ENCODE data around the gene IFT122.

IFT122 gene

GRCh38 chr3:129562803-129563202, 122.8 kb downstream of the IFT122 start:
- DNase-seq, result no peak

GRCh38 chr3:129563332-129563731, 123.3 kb downstream of the IFT122 start:
- DNase-seq, result no peak

- DNase-seq, result no peak
Measured at GRCh38 chr3:129563850-129564535, 124.0 kb downstream of the IFT122 start.

GRCh38 chr3:129564981-129565644, 125.1 kb downstream of the IFT122 start:
- DNase-seq, result no peak

GRCh38 chr3:129565902-129566301, 125.9 kb downstream of the IFT122 start:
- no peak for DNase-seq

GRCh38 chr3:129567176-129567705, 127.2 kb downstream of the IFT122 start:
- DNase-seq, result no peak

- DNase-seq, result no peak
Measured at GRCh38 chr3:129567939-129568338, 127.9 kb downstream of the IFT122 start.

GRCh38 chr3:129569856-129570255, 129.8 kb downstream of the IFT122 start:
- no peak for DNase-seq
